Measurements from ENCODE around the gene ADCY2. TPM values are rescaled to one million over a fixed set of nuclear protein-coding genes. Genes with fewer than 3 reads are reported as not detected.

The ADCY2 gene
- polyA plus RNA-seq, 1 donor (not counting 4 experiments of a cell fraction or from before 2014, with no cell fraction given): 0.13 TPM

DNA sequence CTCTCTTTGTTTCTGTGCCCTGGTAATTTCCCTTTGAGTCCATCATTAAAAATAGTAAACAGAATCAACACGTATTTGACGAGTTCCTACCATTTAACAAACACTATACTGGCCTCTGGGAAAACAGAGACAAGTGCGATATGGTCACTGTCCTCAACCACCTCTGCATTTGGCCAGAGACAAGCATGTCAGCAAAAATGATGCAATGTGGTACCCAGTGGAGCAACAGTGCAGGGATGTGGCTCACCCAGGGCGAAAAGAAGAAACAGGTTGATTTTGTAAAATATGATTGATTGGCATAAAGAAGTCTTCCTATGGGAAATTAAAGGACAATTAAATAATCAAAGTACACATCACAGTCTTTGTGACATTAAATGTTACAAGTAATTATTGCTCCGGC lies 355.9 kb downstream of the ADCY2 start:
- no peak for TF ChIP-seq EZH2 (IDR thresholded peaks at IDR 0.05; ENCODE audit: low read length)
- TF ChIP-seq, protein P1, sequence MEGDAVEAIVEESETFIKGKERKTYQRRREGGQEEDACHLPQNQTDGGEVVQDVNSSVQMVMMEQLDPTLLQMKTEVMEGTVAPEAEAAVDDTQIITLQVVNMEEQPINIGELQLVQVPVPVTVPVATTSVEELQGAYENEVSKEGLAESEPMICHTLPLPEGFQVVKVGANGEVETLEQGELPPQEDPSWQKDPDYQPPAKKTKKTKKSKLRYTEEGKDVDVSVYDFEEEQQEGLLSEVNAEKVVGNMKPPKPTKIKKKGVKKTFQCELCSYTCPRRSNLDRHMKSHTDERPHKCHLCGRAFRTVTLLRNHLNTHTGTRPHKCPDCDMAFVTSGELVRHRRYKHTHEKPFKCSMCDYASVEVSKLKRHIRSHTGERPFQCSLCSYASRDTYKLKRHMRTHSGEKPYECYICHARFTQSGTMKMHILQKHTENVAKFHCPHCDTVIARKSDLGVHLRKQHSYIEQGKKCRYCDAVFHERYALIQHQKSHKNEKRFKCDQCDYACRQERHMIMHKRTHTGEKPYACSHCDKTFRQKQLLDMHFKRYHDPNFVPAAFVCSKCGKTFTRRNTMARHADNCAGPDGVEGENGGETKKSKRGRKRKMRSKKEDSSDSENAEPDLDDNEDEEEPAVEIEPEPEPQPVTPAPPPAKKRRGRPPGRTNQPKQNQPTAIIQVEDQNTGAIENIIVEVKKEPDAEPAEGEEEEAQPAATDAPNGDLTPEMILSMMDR (optimal IDR thresholded peaks at IDR 0.05 in 1 of 3, IDR thresholded peaks at IDR 0.05 in 1 of 3, conservative IDR thresholded peaks at IDR 0.05 in 1 of 3; ENCODE audit: extremely low read depth in 1 of 3, insufficient read depth in 2 of 3, low read length in 3 of 3): no peak
- no peak overlapping the region for H3K4me3 ChIP-seq (ENCODE audit: control insufficient read depth in 2 of 3, extremely low read depth in 1 of 3, insufficient read depth in 2 of 3, low read depth in 1 of 3, low read length in 3 of 3)
- H4K20me1 ChIP-seq (ENCODE audit: control insufficient read depth, extremely low read depth, insufficient read depth, low read length): no peaks in the 10 kb centered on the region
- H3K4me1 ChIP-seq (ENCODE audit: control insufficient read depth, extremely low read depth, insufficient read depth, low read length): no peaks in the 10 kb centered on the region
- dilution Hi-C loops (cut with MboI; ENCODE audit: extremely low pct_ligation_motif_present, low sequenced_read_pairs): no loop called here
- no peak for FAIRE-seq
- DNase-seq (ENCODE audit: low read depth, low spot score): no peak
- H3K27me3 ChIP-seq (ENCODE audit: control insufficient read depth, extremely low read depth, insufficient read depth, low read length): peaks cover 4% of the 10 kb centered on the region
- no peaks in the 10 kb centered on the region for H3K79me2 ChIP-seq (ENCODE audit: control insufficient read depth, insufficient read depth, low read length)
- H3K4me2 ChIP-seq (ENCODE audit: control insufficient read depth, extremely low read depth, insufficient read depth, low read depth, low read length): no peak overlapping the region
- H3K27ac ChIP-seq (ENCODE audit: control insufficient read depth, insufficient read depth, low read length): no peak overlapping the region
- no peaks in the 10 kb centered on the region for H3K9me1 ChIP-seq (ENCODE audit: control insufficient read depth, extremely low read depth, insufficient read depth, low read length)
- H3K36me3 ChIP-seq (ENCODE audit: control insufficient read depth in 2 of 2, extremely low read depth in 1 of 2, insufficient read depth in 2 of 2, low read length in 2 of 2): no peaks in the 10 kb centered on the region
- no peaks in the 10 kb centered on the region for H3K9me3 ChIP-seq (ENCODE audit: control insufficient read depth, low read depth, low read length)
- no peak overlapping the region for H2AFZ ChIP-seq (ENCODE audit: control insufficient read depth, low read length)
- no peak overlapping the region for H3K9ac ChIP-seq (ENCODE audit: control insufficient read depth, extremely low read depth, insufficient read depth, low read length)

DNA sequence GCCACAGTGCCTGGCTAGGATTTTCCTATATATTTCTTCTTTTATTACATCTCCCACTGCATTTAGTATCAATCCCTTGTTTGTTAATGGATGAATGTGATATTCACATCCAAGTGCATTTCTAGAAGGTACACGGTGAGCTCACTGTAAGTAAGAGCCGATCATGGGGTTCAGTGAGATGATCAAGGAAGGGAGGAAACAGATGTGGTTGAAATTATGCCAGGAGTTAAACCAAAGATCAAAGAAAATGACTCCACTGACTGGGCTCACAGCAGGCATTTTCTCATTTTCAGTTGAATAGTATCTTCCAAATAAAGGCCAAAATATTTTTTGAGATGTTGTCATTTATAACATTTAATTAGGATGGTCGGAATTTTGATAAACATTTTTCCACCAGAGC lies 357.2 kb downstream of the ADCY2 start:
- Histone ChIP-seq H3K4me2 (ENCODE audit: control insufficient read depth, extremely low read depth, insufficient read depth, low read depth, low read length) (no peak overlapping the region), H3K79me2 (ENCODE audit: control insufficient read depth, insufficient read depth, low read length) (no peaks in the 10 kb centered on the region), H2AFZ (ENCODE audit: control insufficient read depth, low read length) (no peak overlapping the region), H3K27me3 (ENCODE audit: control insufficient read depth, extremely low read depth, insufficient read depth, low read length) (peaks cover 4% of the 10 kb centered on the region), H3K9me3 (ENCODE audit: control insufficient read depth, low read depth, low read length) (no peaks in the 10 kb centered on the region), H3K36me3 (ENCODE audit: control insufficient read depth in 2 of 2, extremely low read depth in 1 of 2, insufficient read depth in 2 of 2, low read length in 2 of 2) (no peaks in the 10 kb centered on the region), H3K9me1 (ENCODE audit: control insufficient read depth, extremely low read depth, insufficient read depth, low read length) (no peaks in the 10 kb centered on the region), H3K4me3 (ENCODE audit: control insufficient read depth in 2 of 3, extremely low read depth in 1 of 3, insufficient read depth in 2 of 3, low read depth in 1 of 3, low read length in 3 of 3) (no peak overlapping the region), H3K27ac (ENCODE audit: control insufficient read depth, insufficient read depth, low read length) (no peak overlapping the region), H3K4me1 (ENCODE audit: control insufficient read depth, extremely low read depth, insufficient read depth, low read length) (no peaks in the 10 kb centered on the region), H3K9ac (ENCODE audit: control insufficient read depth, extremely low read depth, insufficient read depth, low read length) (no peak overlapping the region), H4K20me1 (ENCODE audit: control insufficient read depth, extremely low read depth, insufficient read depth, low read length) (no peaks in the 10 kb centered on the region)
- dilution Hi-C loops (cut with MboI; ENCODE audit: extremely low pct_ligation_motif_present, low sequenced_read_pairs): no loop called here
- FAIRE-seq (no peak), DNase-seq (ENCODE audit: low read depth, low spot score) (no peak)
- TF ChIP-seq, protein P1 (optimal IDR thresholded peaks at IDR 0.05 in 1 of 3, IDR thresholded peaks at IDR 0.05 in 1 of 3, conservative IDR thresholded peaks at IDR 0.05 in 1 of 3; ENCODE audit: extremely low read depth in 1 of 3, insufficient read depth in 2 of 3, low read length in 3 of 3): no peak
- no peak for TF ChIP-seq EZH2 (IDR thresholded peaks at IDR 0.05; ENCODE audit: low read length)

Data from keratinocyte (primary cell).